ENCODE measurements around the gene ADCY10.

DNA sequence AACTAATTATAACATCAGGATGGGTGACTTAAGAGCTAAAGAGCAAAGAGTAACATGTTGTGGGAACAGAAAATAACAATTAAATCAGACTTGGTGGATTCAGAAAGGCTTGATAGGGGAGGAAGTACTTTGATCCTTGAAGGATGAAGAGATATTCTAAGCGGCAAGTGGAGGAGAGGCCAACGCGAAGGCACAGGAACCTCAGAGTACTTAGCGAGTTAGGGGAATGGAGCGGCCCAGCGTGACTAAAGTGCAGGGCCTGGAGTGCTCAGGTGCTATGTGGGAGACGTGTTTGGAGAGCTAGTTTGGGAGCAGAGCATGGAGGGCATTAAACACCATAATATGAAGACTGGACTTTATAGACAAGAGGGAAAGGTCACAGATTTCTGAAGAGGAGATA, 64.3 kb downstream of the ADCY10 start:
- TF ChIP-seq, protein P1, sequence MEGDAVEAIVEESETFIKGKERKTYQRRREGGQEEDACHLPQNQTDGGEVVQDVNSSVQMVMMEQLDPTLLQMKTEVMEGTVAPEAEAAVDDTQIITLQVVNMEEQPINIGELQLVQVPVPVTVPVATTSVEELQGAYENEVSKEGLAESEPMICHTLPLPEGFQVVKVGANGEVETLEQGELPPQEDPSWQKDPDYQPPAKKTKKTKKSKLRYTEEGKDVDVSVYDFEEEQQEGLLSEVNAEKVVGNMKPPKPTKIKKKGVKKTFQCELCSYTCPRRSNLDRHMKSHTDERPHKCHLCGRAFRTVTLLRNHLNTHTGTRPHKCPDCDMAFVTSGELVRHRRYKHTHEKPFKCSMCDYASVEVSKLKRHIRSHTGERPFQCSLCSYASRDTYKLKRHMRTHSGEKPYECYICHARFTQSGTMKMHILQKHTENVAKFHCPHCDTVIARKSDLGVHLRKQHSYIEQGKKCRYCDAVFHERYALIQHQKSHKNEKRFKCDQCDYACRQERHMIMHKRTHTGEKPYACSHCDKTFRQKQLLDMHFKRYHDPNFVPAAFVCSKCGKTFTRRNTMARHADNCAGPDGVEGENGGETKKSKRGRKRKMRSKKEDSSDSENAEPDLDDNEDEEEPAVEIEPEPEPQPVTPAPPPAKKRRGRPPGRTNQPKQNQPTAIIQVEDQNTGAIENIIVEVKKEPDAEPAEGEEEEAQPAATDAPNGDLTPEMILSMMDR (IDR thresholded peaks at IDR 0.05) = no peak
- TF ChIP-seq POLR2A (IDR thresholded peaks at IDR 0.05) = no peak

Data from Peyer's patch (tissue), 4 donors.